Omental fat pad (tissue), 4 donors: ENCODE data around the gene BAIAP2. TPM values are rescaled to one million over a fixed set of nuclear protein-coding genes. Genes with fewer than 3 reads are reported as not detected.
A peak's percentile ranks its signal among the peaks of the same experiment; 100 is the strongest.

Experiments
- ATAC-seq: fragments of 150-250 bp; one replicate; pipeline ENCODE4 v1.9.1; 2016; ENCODE audit warnings: mild to moderate bottlenecking, moderate library complexity; ENCODE audit not compliant: low FRiP score
- DNase-seq: peaks from one replicate; pipeline ENCODE4 v3.0.0-alpha.2; 2019; ENCODE audit warnings: low spot score
- total RNA-seq, 4 donors: library from RNA; depleted of rRNA; stranded (reverse); fragments of >200 nt; gene quantifications; one replicate each; pipeline ENCODE4 v1.1.0, GENCODE V29; 2016
- TF ChIP-seq, protein P1 (sequence below), 3 donors: fragments of 450-650 bp; IDR thresholded peaks; one replicate each; pipeline ENCODE4 v1.5.1; 2016 to 2017; ENCODE audit warnings: antibody characterized with exemption in 3 of 3, mild to moderate bottlenecking in 3 of 3, moderate library complexity in 2 of 3

BAIAP2 gene
- total RNA-seq, 4 donors from 2014 or later = 15.9 to 50.2 (median 36.4) TPM

DNA sequence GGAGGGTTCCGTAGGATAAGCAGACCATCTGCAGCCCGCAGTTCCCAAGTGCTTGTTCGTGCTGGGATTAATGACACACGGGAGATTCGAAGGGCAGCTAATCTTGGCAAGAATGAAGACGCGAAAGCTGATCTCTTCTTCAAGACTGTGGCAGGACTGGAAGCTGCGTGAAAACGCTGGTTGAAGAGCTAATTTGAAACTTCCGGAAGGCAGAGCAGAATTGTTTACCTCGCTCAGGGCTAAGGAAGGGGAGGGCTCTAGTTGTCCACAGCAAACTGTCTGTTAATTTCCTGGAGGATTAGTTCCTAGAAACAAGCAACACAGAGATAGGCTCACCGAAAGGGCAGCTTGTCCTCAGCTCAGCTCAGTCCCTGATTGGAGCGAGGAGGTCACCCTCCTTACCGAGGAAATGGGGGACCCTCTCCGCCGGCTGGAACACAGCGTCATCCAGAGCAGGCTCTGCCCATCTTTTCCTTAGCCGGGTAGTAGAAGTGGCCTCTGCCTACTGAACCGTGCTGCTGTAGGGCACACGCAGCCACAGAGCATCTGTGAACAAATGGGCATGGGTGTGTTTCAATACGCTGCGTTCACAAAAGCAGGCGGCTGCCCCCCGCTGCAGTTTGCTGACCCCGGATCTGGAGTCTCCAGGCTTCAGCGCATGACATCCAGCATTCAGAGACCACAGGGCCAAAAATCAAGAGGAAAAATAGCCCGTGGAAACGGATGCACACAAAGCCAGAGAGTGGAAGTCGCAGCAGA is 16.7 kb upstream of the BAIAP2 start:
- TF ChIP-seq, protein P1, sequence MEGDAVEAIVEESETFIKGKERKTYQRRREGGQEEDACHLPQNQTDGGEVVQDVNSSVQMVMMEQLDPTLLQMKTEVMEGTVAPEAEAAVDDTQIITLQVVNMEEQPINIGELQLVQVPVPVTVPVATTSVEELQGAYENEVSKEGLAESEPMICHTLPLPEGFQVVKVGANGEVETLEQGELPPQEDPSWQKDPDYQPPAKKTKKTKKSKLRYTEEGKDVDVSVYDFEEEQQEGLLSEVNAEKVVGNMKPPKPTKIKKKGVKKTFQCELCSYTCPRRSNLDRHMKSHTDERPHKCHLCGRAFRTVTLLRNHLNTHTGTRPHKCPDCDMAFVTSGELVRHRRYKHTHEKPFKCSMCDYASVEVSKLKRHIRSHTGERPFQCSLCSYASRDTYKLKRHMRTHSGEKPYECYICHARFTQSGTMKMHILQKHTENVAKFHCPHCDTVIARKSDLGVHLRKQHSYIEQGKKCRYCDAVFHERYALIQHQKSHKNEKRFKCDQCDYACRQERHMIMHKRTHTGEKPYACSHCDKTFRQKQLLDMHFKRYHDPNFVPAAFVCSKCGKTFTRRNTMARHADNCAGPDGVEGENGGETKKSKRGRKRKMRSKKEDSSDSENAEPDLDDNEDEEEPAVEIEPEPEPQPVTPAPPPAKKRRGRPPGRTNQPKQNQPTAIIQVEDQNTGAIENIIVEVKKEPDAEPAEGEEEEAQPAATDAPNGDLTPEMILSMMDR (IDR thresholded peaks at IDR 0.05) = no peak
- DNase-seq (no peak), ATAC-seq (peak; percentile 17)

DNA sequence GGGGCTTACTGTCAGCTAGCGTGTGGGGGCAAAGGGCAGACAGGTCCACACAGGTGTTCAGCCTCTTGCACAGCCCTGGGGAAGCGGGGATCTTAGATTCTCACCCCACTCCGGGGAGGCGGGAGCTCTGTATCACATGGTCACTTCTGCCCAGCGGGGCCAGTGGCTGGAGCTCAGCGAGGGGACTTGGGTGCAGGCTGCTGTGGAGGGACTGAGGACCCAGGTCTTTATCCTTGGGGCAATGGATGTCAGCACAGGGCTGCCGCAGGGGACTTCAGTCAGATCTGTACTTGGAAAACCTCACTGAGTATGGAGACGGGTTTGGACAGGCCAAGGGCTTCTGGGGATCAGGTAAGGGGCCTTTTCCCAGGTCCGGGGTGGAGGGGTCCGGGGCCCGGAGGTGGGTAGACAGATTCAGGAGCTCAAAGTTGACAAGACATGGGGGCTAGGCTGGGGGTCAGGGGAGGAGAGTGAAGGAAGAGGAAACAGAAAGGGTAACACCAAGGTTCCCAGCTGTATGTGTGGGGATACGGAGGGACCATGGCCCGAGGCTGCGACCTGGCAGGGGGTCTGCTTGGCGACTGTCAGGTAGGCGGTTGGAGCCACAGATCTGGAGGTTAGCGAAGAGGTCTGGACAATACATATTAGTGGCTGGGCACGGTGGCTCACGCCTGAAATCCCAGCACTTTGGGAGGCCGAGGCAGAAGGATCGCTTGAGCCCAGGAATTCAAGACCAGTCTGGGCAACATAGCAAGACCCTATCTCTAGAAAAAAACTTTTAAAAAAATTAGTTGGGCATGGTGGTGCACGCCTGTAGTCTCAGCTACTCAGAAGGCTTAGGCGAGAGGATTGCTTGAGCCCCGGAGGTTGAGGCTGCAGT is 15.1 kb upstream of the BAIAP2 start:
- DNase-seq = no peak
- ATAC-seq = no peak
- TF ChIP-seq, protein P1 (IDR thresholded peaks at IDR 0.05) = no peak

DNA sequence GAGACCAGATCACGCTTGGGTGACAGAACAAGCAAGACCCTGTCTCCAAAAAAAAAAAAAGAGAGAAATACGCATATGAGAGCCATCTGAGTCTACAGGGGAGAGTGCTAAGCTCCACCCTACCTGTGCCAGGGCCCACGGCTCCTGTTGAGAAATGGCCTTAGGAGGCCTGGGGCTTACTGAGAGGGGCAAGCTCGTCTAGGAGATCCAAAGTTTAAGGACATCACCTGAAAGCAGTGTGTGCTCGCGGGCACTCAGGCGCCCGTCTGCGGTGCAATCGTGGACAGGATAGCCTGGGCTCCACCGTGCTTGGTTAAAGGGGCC is 14.5 kb upstream of the BAIAP2 start:
- DNase-seq = no peak
- TF ChIP-seq, protein P1 (IDR thresholded peaks at IDR 0.05) = no peak
- ATAC-seq = no peak

DNA sequence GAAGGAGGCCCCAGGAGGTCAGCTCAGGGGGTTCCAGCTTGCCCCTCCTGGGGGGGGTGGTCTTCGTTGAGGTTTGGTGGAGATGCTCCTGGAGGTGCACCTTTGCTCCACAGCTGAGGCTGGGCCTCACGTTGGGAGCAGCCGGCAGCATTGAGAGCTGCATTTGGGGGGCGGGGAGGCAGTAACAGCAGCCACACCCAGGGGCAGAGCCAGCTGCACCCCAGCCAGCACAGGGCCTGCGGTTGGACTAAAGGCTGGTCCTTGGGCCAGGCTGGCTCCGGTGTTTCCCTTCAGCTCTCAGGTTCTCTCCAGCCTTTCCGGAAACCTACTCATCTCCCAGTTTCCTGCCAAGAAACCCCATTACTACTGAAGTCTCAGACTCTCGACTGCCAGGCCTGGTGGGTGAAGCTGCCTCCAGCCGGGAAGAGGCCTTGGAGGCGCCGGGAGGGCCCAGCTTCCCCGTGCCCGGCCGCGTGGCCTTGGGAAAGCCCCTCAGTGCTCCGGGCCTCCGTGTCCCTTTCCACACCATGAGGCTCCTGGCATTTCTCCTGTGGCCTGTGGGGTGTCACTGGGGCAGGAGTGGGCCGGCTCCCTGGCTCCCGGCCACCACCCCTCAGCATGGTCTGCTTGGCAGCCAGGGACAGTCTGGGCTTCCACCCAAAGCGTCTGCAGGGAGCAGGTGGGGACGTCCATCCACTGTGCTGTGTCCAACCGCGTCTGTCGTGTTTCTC is 14.0 kb upstream of the BAIAP2 start:
- DNase-seq = no peak
- ATAC-seq = peak; percentile 74
- TF ChIP-seq, protein P1 (IDR thresholded peaks at IDR 0.05) = no peak

DNA sequence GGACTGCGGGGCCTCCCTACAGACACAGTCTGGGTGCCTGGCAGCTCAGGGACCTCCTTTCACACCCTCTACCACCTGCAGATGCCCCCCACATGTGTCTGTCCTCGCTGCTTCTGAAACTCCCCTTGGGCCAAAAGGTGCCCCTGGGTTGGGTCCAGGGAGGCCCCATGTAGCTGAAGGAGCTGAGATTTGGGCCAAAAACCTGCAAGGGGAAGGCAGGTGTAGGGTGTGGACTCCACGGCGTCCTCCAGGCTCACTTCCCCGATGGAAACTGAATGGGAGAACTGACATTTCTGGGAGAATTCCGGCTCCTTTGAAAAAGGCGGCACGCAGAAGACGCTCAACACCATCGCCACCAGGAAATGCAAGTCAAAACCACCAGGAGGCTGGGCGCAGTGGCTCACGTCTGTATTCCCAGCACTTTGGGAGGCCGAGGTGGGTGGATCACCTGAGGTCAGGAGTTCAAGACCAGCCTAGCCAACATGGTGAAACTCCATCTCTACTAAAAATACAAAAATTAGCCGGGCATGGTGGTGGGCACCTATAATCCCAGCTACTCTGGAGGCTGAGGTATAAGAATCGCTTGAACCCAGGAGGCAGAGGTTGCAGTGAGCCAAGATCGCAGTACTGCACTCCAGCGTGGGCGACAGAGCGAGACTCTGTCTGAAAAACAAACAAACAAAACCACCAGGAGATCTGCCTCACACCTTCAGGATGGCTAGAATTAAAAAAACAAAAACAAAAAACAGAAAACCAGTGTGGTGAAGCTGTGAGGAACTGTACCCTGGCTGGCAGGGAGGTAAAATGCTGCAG is 13.2 kb upstream of the BAIAP2 start:
- no peak for ATAC-seq
- TF ChIP-seq, protein P1 (IDR thresholded peaks at IDR 0.05) = no peak
- DNase-seq = no peak

DNA sequence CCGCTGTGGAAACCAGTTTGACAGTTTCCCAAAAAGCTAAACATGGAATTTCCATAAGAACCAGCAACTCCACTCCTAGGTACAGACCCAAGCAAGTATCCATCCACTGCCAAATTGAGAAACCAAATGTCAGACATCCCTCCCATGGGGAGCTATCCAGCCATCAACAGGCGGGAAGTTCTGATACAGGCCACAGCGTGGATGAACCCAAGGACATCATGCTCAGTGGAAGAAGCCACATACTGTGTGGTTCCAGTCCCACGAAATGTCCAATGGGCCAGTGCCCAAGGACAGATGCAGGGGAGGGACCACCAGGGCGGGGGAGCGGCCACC is 12.6 kb upstream of the BAIAP2 start:
- TF ChIP-seq, protein P1 (IDR thresholded peaks at IDR 0.05) = no peak
- ATAC-seq (no peak), DNase-seq (no peak)
